Stimulated activated naive CD8-positive, alpha-beta T cell treated with anti-CD3 and anti-CD28 coated beads, Interleukin-15, Interleukin-2, amounts not matched to agents 100 ng/mL and 50 ng/mL, for 24 hours (primary cell): ENCODE measurements around the gene CEP104.

Experiments
- H3K27ac Mint-ChIP-seq: one replicate; pipeline ENCODE4 v1.8.0; 2021; ENCODE audit warnings: mild to moderate bottlenecking, mixed read lengths
- H3K27me3 Mint-ChIP-seq: one replicate; pipeline ENCODE4 v1.8.0; 2021; ENCODE audit warnings: mixed read lengths
- H3K36me3 Mint-ChIP-seq: one replicate; pipeline ENCODE4 v1.8.0; 2021; ENCODE audit warnings: low read depth, mixed read lengths
- H3K4me1 Mint-ChIP-seq: one replicate; pipeline ENCODE4 v1.8.0; 2021; ENCODE audit warnings: low read depth, mixed read lengths
- H3K4me3 Mint-ChIP-seq: one replicate; pipeline ENCODE4 v1.8.0; 2021; ENCODE audit warnings: mild to moderate bottlenecking, mixed read lengths
- H3K9me3 Mint-ChIP-seq: one replicate; pipeline ENCODE4 v1.8.0; 2021; ENCODE audit warnings: mixed read lengths

The CEP104 gene

GRCh38 chr1:3863231-3863935 lies 6.4 kb upstream of the CEP104 start:
- Mint-ChIP-seq H3K4me1 (peaks cover 8% of the 10 kb centered on the region), H3K36me3 (peaks cover 14% of the 10 kb centered on the region), H3K9me3 (no peaks in the 10 kb centered on the region), H3K27ac (no peak overlapping the region), H3K27me3 (no peaks in the 10 kb centered on the region), H3K4me3 (no peak overlapping the region)

DNA sequence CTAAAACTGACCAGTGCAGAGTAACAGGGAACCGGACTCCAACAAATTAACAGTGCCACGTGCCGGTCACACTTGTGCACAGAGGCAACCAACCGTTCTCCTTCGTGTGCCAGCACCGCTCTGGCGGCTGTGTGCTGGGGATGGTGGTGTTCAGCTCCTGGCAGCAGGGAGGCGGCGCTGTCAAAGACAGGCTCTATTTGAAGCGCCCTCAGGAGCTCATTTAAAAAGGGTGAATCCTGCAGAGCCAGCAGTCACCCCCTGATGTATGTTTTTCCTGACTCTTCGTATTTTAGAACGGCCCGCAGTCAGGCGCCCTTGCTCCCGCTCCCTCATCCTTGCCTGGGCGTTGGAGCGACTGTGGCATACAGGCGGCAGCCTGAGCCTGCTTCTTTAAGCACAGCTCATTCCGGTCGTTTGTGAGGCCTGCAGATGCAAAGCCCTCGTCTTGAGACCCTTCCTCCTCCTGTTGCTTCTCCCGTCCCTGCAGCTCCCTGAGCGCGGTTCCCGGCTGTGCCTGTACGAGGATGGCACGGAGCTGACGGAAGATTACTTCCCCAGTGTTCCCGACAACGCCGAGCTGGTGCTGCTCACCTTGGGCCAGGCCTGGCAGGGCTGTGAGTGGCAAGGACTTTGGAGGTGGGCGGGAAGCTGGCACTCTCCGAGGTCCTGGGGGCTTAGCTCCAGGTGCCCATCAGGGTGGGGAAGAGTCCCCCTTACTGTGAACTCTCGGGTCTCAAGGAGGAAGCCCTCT lies 1.4 kb upstream of the CEP104 start:
- H3K4me3 Mint-ChIP-seq, result peak overlapping the region; percentile 96
- H3K4me1 Mint-ChIP-seq, result peaks cover 26% of the 10 kb centered on the region

GRCh38 chr1:3857791-3858129 lies 749 bp upstream of the CEP104 start:
- peak overlapping the region; percentile 96 for H3K4me3 Mint-ChIP-seq
- no peaks in the 10 kb centered on the region for H3K27me3 Mint-ChIP-seq
- peak overlapping the region; percentile 91 for H3K27ac Mint-ChIP-seq
- H3K9me3 Mint-ChIP-seq, result no peaks in the 10 kb centered on the region
- H3K4me1 Mint-ChIP-seq, result peaks cover 26% of the 10 kb centered on the region
- no peaks in the 10 kb centered on the region for H3K36me3 Mint-ChIP-seq

More for the DNA sequence above, 1.4 kb upstream of the CEP104 start:
- H3K27ac Mint-ChIP-seq, result peak overlapping the region; percentile 63
- H3K9me3 Mint-ChIP-seq, result no peaks in the 10 kb centered on the region
- H3K36me3 Mint-ChIP-seq, result no peaks in the 10 kb centered on the region
- no peaks in the 10 kb centered on the region for H3K27me3 Mint-ChIP-seq

GRCh38 chr1:3852711-3853485 lies 4.1 kb downstream of the CEP104 start:
- peaks cover 12% of the 10 kb centered on the region for H3K36me3 Mint-ChIP-seq
- no peaks in the 10 kb centered on the region for H3K9me3 Mint-ChIP-seq
- no peak overlapping the region for H3K4me3 Mint-ChIP-seq
- H3K4me1 Mint-ChIP-seq, result peaks cover 14% of the 10 kb centered on the region
- H3K27ac Mint-ChIP-seq, result no peak overlapping the region
- no peaks in the 10 kb centered on the region for H3K27me3 Mint-ChIP-seq

- H3K4me3 Mint-ChIP-seq, result no peak overlapping the region
- no peaks in the 10 kb centered on the region for H3K9me3 Mint-ChIP-seq
- H3K27ac Mint-ChIP-seq, result no peak overlapping the region
- H3K4me1 Mint-ChIP-seq, result peaks cover 10% of the 10 kb centered on the region
- H3K27me3 Mint-ChIP-seq, result no peaks in the 10 kb centered on the region
- H3K36me3 Mint-ChIP-seq, result peaks cover 19% of the 10 kb centered on the region
Measured at GRCh38 chr1:3852091-3852490, 4.9 kb downstream of the CEP104 start.

DNA sequence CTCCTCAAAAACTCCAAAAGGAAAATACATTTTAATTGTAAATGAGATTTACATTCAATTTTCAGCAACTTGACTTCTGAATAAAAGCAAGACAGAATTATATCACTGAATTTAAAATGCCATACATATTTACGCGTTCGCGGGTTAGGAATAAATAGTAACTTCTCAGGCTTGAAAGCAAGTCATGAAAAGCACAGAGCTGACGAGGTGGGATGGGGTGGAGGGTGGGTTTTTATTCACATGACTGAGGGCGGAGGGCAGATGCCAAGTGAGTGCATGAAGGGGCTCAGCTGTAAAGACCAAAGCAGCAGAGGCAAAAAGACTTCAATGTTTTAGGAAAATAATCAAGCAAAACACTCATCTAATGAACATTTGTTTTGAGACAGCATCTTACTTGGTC lies 5.7 kb downstream of the CEP104 start:
- H3K4me1 Mint-ChIP-seq, result peaks cover 8% of the 10 kb centered on the region
- H3K36me3 Mint-ChIP-seq, result peaks cover 26% of the 10 kb centered on the region

GRCh38 chr1:3850857-3851256 lies 6.2 kb downstream of the CEP104 start:
- Mint-ChIP-seq H3K4me1 (peaks cover 5% of the 10 kb centered on the region), H3K9me3 (no peaks in the 10 kb centered on the region), H3K27me3 (no peaks in the 10 kb centered on the region), H3K36me3 (peaks cover 26% of the 10 kb centered on the region), H3K27ac (no peak overlapping the region), H3K4me3 (no peak overlapping the region)

More for the DNA sequence above, 5.7 kb downstream of the CEP104 start:
- Mint-ChIP-seq H3K27me3 (no peaks in the 10 kb centered on the region), H3K27ac (no peak overlapping the region), H3K4me3 (no peak overlapping the region), H3K9me3 (no peaks in the 10 kb centered on the region)

DNA sequence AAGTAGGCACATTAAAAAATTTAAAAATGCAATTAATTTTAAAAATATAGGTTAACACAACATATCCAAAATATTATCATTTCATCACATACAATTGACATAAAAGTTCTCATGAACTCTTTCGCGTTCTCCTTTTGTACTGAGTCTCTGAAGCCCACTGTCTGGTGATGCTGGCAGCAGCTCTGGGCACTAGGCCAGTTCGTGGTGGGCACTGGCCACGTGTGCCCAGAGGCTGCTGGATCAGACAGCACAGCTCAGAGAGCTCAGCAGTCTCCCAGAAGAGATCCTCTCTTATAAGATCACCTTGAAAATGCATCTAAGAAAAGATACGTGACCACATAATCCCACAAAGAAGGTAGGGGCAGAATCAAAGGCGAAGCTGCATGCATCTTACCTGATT lies 9.9 kb downstream of the CEP104 start:
- H3K36me3 Mint-ChIP-seq, result peaks cover 40% of the 10 kb centered on the region
- H3K4me1 Mint-ChIP-seq, result no peaks in the 10 kb centered on the region
- H3K27ac Mint-ChIP-seq, result no peak overlapping the region
- H3K4me3 Mint-ChIP-seq, result no peak overlapping the region
- no peaks in the 10 kb centered on the region for H3K27me3 Mint-ChIP-seq
- no peaks in the 10 kb centered on the region for H3K9me3 Mint-ChIP-seq

DNA sequence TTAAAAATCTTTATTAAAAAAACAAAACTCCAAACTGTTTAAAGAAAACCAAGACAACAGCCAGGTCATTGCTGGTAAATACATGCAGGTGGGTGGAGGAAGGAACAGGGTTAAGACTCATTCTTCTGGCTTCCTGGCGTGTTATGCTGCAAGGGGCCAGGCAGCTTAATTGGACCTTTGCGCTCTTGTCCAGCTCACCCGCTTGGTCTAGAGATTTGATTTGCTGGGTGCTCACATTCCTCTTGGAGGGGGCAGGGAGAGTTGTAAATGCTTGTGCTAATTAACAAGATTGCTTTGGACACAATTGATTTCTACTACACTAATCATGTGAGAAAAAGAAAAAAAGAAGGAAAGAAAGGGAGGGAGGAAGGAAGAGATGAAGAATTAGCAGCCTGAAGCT lies 10.5 kb downstream of the CEP104 start:
- Mint-ChIP-seq H3K4me1 (no peaks in the 10 kb centered on the region), H3K9me3 (no peaks in the 10 kb centered on the region), H3K27ac (no peak overlapping the region), H3K4me3 (no peak overlapping the region), H3K27me3 (no peaks in the 10 kb centered on the region), H3K36me3 (peaks cover 43% of the 10 kb centered on the region)

DNA sequence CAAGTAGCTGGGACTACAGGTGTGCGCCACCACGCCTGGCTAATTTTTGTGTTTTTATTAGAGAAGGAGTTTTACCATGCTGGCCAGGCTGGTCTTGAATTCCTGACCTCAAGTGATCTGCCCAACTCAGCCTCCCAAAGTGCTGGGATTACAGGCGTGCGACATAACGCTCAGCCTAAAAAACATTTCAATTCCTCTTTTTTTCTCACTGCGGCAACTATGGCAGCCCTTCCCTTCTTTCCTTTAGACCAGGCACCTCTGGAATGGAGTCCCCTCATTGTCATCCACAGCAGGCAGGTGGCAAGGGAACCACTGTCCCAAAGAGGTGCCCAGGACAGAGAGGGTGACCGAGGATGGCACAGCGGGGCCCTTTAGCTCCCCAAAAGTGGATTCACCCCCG lies 14.1 kb downstream of the CEP104 start:
- Mint-ChIP-seq H3K9me3 (no peaks in the 10 kb centered on the region), H3K27me3 (no peaks in the 10 kb centered on the region), H3K36me3 (peaks cover 63% of the 10 kb centered on the region), H3K27ac (no peak overlapping the region), H3K4me3 (no peak overlapping the region), H3K4me1 (no peaks in the 10 kb centered on the region)

DNA sequence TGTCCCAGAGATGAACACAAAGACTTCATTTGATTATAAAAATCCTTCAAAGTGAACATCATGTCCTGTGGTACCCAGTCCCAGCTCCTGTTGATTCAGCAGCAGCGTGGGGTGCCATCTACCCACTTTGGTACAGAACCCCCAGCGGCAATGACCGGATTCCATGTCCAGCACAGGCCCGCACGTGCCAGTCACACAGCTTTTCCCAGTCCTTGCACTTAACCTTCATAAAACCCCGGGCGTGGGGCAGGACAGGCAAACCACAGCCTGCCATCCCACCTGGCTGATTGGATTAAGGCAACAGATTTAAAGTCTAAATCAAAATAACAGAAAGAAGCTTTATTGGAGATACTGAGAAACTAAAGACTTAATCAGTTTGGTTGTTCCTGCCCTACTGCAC lies 15.5 kb downstream of the CEP104 start:
- no peak overlapping the region for H3K27ac Mint-ChIP-seq
- H3K4me3 Mint-ChIP-seq, result no peak overlapping the region
- H3K27me3 Mint-ChIP-seq, result no peaks in the 10 kb centered on the region
- peaks cover 64% of the 10 kb centered on the region for H3K36me3 Mint-ChIP-seq
- no peaks in the 10 kb centered on the region for H3K4me1 Mint-ChIP-seq
- H3K9me3 Mint-ChIP-seq, result no peaks in the 10 kb centered on the region

DNA sequence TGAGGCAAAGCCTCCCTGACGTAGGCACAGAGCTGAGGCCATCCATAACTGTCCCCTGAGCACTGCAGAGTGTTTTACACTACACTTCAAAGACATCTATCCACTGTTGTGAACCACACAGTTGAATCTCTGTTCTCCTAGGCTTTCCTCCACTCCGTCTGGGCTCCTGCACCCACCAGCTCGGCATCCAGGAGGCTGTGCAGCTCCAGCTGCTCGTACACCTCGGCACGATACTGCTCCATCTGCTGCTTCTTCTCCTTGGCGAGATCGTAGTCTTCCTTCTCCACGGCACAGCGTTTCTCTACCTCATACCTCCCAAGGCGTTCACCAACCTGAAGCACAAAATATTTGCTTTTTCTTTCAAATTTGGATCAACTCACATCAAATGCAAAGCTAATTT lies 18.2 kb downstream of the CEP104 start:
- no peak overlapping the region for H3K4me3 Mint-ChIP-seq
- peaks cover 74% of the 10 kb centered on the region for H3K36me3 Mint-ChIP-seq
- no peaks in the 10 kb centered on the region for H3K9me3 Mint-ChIP-seq
- H3K4me1 Mint-ChIP-seq, result no peaks in the 10 kb centered on the region
- no peak overlapping the region for H3K27ac Mint-ChIP-seq
- no peaks in the 10 kb centered on the region for H3K27me3 Mint-ChIP-seq

DNA sequence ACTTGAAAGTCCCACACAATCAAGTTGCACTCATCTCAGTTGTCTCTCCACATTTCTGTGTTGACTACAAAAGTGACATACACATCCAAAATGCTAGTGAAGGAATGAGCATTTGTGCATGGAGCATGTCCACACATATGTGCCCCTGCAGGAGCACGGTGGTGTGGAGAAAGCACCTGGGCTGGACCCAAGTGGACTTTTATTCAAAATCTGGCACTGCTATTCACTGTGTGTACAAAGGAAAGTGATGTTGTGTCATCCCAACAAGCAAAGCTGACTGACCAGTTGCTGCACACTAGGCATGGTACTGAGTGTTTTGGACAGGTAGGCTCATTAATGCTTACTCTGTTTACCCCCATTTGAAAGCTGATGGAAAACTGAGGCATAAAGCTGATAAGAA lies 19.3 kb downstream of the CEP104 start:
- H3K27ac Mint-ChIP-seq, result no peak overlapping the region

GRCh38 chr1:3837200-3837599 lies 19.8 kb downstream of the CEP104 start:
- no peaks in the 10 kb centered on the region for H3K4me1 Mint-ChIP-seq
- no peaks in the 10 kb centered on the region for H3K9me3 Mint-ChIP-seq
- H3K36me3 Mint-ChIP-seq, result peaks cover 79% of the 10 kb centered on the region
- H3K27me3 Mint-ChIP-seq, result no peaks in the 10 kb centered on the region
- no peak overlapping the region for H3K27ac Mint-ChIP-seq
- no peak overlapping the region for H3K4me3 Mint-ChIP-seq

More for the DNA sequence above, 19.3 kb downstream of the CEP104 start:
- Mint-ChIP-seq H3K27me3 (no peaks in the 10 kb centered on the region), H3K4me3 (no peak overlapping the region), H3K9me3 (no peaks in the 10 kb centered on the region), H3K36me3 (peaks cover 78% of the 10 kb centered on the region), H3K4me1 (no peaks in the 10 kb centered on the region)

GRCh38 chr1:3836421-3836820 lies 20.6 kb downstream of the CEP104 start:
- H3K27ac Mint-ChIP-seq, result no peak overlapping the region
- no peaks in the 10 kb centered on the region for H3K27me3 Mint-ChIP-seq
- H3K4me1 Mint-ChIP-seq, result no peaks in the 10 kb centered on the region
- no peaks in the 10 kb centered on the region for H3K9me3 Mint-ChIP-seq
- H3K36me3 Mint-ChIP-seq, result peaks cover 82% of the 10 kb centered on the region
- H3K4me3 Mint-ChIP-seq, result no peak overlapping the region
